Keratinocyte (primary cell): ENCODE results near the gene PIP4P1.

Source experiments
- CTCF ChIP-seq, 3 experiments: IDR thresholded peaks in 1 of 3; conservative IDR thresholded peaks in 1 of 3; optimal IDR thresholded peaks in 1 of 3; 2 replicates in 2 of 3; 3 replicates in 1 of 3; pipeline versions ENCODE3 to v1.5.1; 2011; ENCODE audit warnings: low read length in 3 of 3, mild to moderate bottlenecking in 3 of 3, moderate library complexity in 2 of 3, control low read depth in 1 of 3, inconsistent platforms in 1 of 3; ENCODE audit not compliant: insufficient read depth in 2 of 3; ENCODE audit errors: extremely low read depth in 1 of 3
- EZH2 ChIP-seq: IDR thresholded peaks from one replicate; pipeline ENCODE4 v1.6.1; 2012; ENCODE audit warnings: inconsistent platforms, mild to moderate bottlenecking, low read length, moderate library complexity

GRCh38 chr14:20469242-20469889 lies 8.1 kb upstream of the PIP4P1 start, which contains the start of gene PNP:
- TF ChIP-seq CTCF (optimal IDR thresholded peaks at IDR 0.05 in 1 of 3, IDR thresholded peaks at IDR 0.05 in 1 of 3, conservative IDR thresholded peaks at IDR 0.05 in 1 of 3; ENCODE audit: extremely low read depth in 1 of 3, insufficient read depth in 2 of 3, low read length in 3 of 3) (peak in 1 of 3 experiments; percentile 12), EZH2 (no peak)
